HG03175 (cell line): ENCODE data around the gene SRGAP1.

ENCODE experiments used
- ATAC-seq: cut with Tn5 transposase; IDR thresholded peaks from one replicate; pipeline ENCODE4 v1.9.1; 2021; ENCODE audit warnings: mild to moderate bottlenecking, moderate library complexity; ENCODE audit not compliant: unreplicated experiment

The SRGAP1 gene

DNA sequence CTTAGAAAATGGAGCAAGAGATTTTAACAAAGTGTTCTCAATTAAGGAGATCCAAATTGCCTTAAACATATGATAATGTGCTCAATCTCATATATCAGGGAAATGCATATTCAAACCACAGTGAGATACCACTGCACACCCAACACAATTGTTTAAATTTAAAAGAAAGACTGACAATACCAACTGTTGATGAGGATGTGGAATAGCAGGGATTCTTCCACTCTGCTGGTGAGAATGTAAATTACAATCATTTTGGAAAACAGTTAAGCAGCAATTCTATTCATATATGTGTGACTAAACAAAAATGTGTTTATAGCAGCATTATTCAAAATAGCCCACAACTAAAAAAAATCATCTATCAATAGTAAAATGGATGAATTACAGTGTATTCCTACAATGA, 233.4 kb downstream of the SRGAP1 start:
- ATAC-seq = no peak

DNA sequence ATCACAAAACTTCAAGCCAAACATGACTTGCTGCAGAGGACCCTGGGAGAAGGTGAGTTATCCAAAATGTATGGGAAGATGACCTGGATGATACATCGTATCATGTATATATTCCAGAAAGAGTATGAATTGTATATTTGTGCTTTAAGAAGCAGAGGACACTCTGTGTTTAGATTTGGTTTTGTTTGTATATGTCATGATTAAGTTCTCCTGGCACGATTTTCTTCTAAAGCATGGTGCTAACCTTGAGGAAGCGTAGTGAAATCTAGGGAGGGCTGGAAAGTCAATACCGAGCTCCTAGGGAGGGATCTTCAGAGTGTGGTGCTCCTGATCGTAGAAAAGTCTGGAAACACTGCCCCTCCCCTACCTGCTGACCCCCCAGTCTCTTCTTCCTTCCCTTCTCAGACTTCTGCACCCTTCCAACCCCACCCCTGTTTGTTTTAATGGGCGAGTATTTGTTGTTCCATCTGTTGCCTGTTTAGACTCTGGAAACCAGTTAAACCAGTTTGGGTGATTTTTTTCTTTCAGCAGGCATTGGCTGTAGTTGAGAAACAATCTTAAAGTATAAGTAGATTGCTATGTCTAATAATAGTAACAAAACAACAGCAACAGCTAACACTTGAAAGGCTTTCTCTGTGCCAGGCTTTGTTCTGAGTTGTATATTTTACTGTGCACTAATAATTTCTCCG, 236.0 kb downstream of the SRGAP1 start:
- no peak for ATAC-seq

DNA sequence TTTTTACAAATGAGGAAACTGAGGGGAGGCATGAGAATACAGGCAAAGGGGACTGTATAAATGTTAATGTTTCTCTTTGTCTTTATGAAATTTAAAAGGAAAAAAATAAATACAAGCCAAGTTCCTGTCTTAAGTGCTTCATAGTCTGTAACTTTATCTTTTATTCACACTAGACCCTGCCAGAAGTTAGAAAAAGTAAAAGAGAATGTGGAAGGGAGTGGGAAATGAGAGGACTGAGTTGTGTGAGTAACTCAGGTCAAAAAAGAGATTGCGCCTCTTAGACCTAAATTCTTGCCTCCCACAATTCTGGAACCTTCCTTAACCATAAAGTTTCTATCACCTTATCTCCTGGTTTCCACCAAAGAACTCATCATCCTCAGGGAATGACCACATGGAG, 236.5 kb downstream of the SRGAP1 start:
- no peak for ATAC-seq

DNA sequence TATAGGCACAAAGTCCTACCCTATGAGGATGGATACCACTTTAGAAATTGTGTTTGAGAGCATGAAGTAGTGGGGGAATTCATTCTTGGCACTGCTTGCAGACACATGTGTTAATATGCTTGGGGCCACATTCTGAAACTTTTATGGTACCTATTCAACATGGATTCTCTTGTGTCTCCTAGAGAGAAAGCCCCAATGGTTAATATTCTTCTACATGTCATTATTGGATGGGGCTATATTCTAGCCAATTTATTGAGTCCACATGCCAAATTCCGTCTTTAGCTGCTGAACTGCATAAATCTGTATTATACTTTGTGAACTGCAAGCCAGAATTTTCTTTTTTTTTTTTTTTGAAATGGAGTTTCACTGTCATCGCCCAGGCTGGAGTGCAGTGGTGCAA, 237.6 kb downstream of the SRGAP1 start:
- no peak for ATAC-seq

DNA sequence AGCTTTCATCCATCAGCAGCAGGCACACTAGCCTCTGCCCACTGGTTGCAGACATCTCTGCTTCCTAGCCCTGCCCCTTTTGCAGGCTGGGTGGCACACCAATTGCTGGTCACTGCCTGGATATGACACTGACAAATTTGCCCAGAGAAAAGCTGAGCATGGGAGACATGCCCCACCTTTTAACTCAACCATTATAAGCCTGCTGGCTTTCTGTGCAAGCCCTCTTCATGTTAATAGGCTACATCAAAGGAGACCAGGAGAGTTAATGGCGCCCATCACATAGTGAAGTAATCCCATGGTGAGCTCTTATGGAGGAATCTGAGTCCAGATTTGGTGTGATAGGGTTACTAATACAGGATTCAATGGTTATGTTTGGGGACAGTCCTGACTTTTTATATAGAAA, 238.4 kb downstream of the SRGAP1 start:
- no peak for ATAC-seq

- no peak for ATAC-seq
Measured at GRCh38 chr12:64083285-64084210, 239.0 kb downstream of the SRGAP1 start.

GRCh38 chr12:64085154-64085553, 240.7 kb downstream of the SRGAP1 start:
- no peak for ATAC-seq

- ATAC-seq = no peak
Measured at GRCh38 chr12:64085996-64086395, 241.5 kb downstream of the SRGAP1 start.

GRCh38 chr12:64086946-64087345, 242.4 kb downstream of the SRGAP1 start:
- ATAC-seq = no peak

DNA sequence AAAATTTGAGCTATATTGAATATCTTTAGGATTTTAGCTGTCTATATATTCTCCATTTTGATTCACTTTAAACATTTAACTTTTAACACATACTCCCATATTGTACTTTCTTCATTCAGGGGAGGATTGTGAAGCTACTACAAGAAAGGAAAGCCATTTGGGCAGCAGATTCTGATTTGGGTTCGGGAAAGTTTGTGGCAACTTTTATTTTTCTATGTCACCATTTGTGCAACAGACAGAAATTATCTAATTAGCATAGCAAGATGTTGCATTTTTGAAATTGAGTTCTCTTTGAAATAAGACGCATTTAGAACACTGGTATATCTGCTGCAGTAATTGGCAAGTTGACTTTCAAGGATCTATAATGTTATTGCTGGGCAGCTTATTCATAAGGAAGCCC, 243.3 kb downstream of the SRGAP1 start:
- ATAC-seq = no peak

DNA sequence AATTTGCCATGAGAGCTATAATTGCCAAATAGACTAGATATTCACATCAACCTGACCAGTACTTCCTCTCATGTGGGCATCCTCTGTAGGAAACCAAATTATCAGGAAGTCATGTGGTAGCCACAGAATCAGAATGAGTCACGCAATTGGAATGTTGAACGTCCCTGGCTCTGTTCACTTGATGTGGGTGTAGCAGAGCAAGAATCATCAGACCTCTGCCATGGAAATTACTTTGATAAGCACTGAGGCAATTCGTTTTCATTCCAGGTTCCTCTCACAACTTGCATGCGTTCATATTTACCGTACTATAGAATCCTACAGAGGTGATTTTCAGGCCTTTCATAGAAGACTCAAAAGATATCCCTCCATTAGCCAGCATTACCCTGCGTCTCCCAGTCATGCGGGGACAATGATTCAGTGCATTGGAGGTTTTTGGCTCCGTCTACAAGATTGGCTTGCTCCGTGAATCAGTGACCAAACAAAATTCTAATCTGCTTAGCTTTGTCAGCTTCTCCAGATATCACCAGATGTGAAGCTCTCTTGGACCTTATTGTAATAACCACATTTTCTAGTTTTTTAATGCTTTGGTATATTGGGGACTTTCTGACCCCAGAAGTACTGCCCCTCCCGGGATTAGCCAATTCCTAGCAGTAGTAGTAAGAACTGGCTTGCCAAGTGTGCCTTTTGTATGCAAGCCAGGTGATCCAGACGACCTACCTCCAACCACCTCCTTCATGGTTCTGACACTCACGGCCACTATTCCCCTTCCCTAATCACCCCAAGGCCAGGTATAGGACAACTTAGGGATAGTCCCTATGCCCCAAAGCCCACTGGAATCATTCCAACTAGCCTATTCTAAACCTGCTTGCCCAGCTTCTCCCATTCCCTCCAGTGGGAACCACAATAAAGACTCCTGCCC, 244.2 kb downstream of the SRGAP1 start:
- no peak for ATAC-seq

DNA sequence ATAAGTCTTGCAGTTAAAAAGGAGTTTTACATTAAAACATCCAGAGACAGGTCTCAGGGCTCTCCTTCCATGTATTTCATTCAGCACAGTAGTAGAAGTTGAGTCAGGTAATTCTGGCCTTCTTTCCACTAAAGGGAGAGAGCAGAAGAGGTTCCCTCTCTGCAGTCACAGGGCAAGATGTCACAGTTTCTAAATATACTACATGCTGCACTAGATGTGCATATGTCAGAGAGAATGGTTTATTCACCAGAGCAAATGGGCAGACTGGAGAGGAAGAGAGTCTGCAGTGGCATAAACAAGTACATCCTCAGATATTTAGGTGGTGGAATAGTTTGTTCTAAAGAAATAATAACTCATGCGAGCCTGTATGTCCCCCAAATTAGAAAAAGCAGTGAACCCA, 245.5 kb downstream of the SRGAP1 start:
- no peak for ATAC-seq

DNA sequence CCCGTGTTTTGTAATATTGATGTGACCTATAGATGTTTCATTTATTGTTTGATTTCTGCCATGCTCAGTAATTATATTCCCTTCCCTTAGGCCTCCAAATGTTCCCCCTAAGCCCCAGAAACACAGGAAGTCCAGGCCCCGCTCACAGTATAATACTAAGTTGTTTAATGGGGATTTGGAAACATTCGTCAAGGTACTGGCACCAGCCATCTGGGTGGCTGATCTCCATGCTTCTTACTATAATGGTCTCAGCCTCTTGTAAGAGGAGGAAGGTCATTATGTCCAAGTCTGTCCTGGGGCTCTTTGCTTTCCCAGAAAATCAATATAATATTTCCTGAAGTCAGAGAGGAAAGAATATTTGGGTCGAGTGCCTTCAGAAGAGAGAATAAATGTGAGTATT, 246.7 kb downstream of the SRGAP1 start:
- ATAC-seq = no peak

GRCh38 chr12:64092507-64093196, 248.2 kb downstream of the SRGAP1 start:
- no peak for ATAC-seq

DNA sequence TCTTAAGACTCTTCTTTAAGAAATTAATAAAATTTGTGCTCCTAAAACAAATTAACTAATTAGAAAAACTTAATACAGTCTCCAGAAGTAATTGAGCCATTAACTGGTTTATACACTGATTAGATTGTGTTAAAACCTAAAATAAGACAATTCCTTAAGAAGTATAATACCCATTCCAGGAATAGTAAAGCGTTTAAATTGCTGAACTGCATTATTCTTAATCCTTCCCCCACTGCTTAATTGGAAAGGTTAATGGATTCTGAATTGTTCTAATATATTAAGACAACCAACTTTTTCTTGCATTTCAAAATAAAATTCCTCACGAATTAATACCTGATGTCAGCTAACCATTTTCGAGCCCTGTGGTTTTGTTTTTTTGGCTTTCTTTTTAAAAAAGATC, 249.2 kb downstream of the SRGAP1 start:
- no peak for ATAC-seq

GRCh38 chr12:64097366-64098105, 253.0 kb downstream of the SRGAP1 start:
- ATAC-seq = no peak

DNA sequence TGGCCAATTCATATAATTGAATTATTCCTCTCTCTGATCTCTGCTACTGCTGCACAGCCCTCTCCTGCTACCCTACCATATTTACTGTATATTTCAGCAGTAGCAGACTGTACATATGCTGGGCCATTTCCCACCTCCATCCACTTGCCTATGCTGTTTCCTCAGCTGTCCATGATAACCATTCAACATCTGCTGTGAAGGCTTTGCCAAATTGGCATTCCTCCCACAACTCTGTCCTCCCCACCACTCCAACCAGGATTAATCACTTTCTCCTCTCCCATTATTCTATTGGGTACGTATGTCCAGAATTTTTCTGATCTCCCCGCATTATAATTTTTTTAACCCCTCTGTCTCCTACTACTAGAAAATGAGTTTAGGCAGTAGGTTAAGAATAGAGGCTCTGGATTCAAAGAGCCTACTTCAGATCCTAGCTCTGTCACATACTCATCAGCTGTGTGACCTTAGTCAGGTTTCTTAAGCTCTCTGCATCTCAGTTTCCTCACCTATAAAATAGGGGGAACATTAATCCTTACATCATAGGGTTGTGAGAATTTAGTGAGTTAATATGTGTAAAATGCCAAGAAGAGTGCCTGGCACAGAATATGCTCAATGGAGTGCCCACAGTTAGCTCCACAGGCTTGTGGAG, 254.3 kb downstream of the SRGAP1 start:
- ATAC-seq = no peak

GRCh38 chr12:64099397-64099796, 254.9 kb downstream of the SRGAP1 start:
- no peak for ATAC-seq

- ATAC-seq = no peak
Measured at GRCh38 chr12:64102339-64102738, 257.8 kb downstream of the SRGAP1 start.
